GM18868 (cell line): ENCODE results near the gene PITX1.
"Not testable (repeated sequence)": the region's sequence is repeated elsewhere in the genome, so short reads cannot be mapped to it uniquely, and the experiment has no call there.

Source experiments
- ATAC-seq: cut with Tn5 transposase; IDR thresholded peaks from one replicate; pipeline ENCODE4 v1.9.1; 2021; ENCODE audit warnings: mild to moderate bottlenecking, moderate library complexity; ENCODE audit not compliant: unreplicated experiment

The PITX1 gene

GRCh38 chr5:135011355-135012032 lies 22.5 kb downstream of the PITX1 start:
- no peak for ATAC-seq

- no peak for ATAC-seq
Measured at GRCh38 chr5:135010502-135011354, 23.3 kb downstream of the PITX1 start.

- no peak for ATAC-seq
Measured at GRCh38 chr5:135009736-135010501, 24.1 kb downstream of the PITX1 start.

- ATAC-seq, result no peak
Measured at GRCh38 chr5:135008981-135009735, 24.9 kb downstream of the PITX1 start.

- ATAC-seq, result no peak
Measured at GRCh38 chr5:135008556-135008955, 25.5 kb downstream of the PITX1 start.

- ATAC-seq, result no peak
Measured at GRCh38 chr5:135007749-135008363, 26.2 kb downstream of the PITX1 start.

- no peak for ATAC-seq
Measured at GRCh38 chr5:135007305-135007704, 26.7 kb downstream of the PITX1 start.

GRCh38 chr5:135005076-135005475 lies 29.0 kb downstream of the PITX1 start:
- no peak for ATAC-seq

- no peak for ATAC-seq
Measured at GRCh38 chr5:135004376-135004775, 29.7 kb downstream of the PITX1 start.

- ATAC-seq, result not testable (repeated sequence)
Measured at GRCh38 chr5:134998068-134998467, 36.0 kb downstream of the PITX1 start.

- no peak for ATAC-seq
Measured at GRCh38 chr5:134997015-134997414, 37.0 kb downstream of the PITX1 start.

GRCh38 chr5:134995850-134996402 lies 38.1 kb downstream of the PITX1 start:
- no peak for ATAC-seq

GRCh38 chr5:134994560-134995156 lies 39.4 kb downstream of the PITX1 start:
- ATAC-seq, result no peak

GRCh38 chr5:134993161-134993560 lies 40.9 kb downstream of the PITX1 start:
- ATAC-seq, result no peak

- ATAC-seq, result no peak
Measured at GRCh38 chr5:134992148-134992547, 41.9 kb downstream of the PITX1 start.

GRCh38 chr5:134990183-134990582 lies 43.8 kb downstream of the PITX1 start:
- not testable (repeated sequence) for ATAC-seq

- no peak for ATAC-seq
Measured at GRCh38 chr5:134989266-134989830, 44.7 kb downstream of the PITX1 start.

- no peak for ATAC-seq
Measured at GRCh38 chr5:134982230-134982629, 51.8 kb downstream of the PITX1 start.

GRCh38 chr5:134979416-134979815 lies 54.6 kb downstream of the PITX1 start:
- ATAC-seq, result no peak
